ENCODE results near the gene ODF4. TPM values are rescaled to one million over a fixed set of nuclear protein-coding genes. Genes with fewer than 3 reads are reported as not detected.

ODF4 gene
- total RNA-seq, 1 donor from 2014 or later, result not detected

GRCh38 chr17:8332688-8333087 lies 7.0 kb upstream of the ODF4 start:
- Histone ChIP-seq H3K36me3 (ENCODE audit: control insufficient read depth, insufficient read depth, low read length) (no peaks in the 10 kb centered on the region), H3K27me3 (ENCODE audit: control insufficient read depth, insufficient read depth, low read length) (peaks cover 3% of the 10 kb centered on the region), H3K4me3 (ENCODE audit: low read depth, low read length) (no peak overlapping the region)
- no peak for DNase-seq (ENCODE audit: low read depth)
- TF ChIP-seq, protein P1, sequence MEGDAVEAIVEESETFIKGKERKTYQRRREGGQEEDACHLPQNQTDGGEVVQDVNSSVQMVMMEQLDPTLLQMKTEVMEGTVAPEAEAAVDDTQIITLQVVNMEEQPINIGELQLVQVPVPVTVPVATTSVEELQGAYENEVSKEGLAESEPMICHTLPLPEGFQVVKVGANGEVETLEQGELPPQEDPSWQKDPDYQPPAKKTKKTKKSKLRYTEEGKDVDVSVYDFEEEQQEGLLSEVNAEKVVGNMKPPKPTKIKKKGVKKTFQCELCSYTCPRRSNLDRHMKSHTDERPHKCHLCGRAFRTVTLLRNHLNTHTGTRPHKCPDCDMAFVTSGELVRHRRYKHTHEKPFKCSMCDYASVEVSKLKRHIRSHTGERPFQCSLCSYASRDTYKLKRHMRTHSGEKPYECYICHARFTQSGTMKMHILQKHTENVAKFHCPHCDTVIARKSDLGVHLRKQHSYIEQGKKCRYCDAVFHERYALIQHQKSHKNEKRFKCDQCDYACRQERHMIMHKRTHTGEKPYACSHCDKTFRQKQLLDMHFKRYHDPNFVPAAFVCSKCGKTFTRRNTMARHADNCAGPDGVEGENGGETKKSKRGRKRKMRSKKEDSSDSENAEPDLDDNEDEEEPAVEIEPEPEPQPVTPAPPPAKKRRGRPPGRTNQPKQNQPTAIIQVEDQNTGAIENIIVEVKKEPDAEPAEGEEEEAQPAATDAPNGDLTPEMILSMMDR (IDR thresholded peaks at IDR 0.05; ENCODE audit: insufficient read depth, low read length, poor library complexity, severe bottlenecking), result no peak

GRCh38 chr17:8333281-8333680 lies 6.4 kb upstream of the ODF4 start:
- TF ChIP-seq, protein P1 (IDR thresholded peaks at IDR 0.05; ENCODE audit: insufficient read depth, low read length, poor library complexity, severe bottlenecking), result no peak
- no peak for DNase-seq (ENCODE audit: low read depth)
- no peaks in the 10 kb centered on the region for H3K36me3 ChIP-seq (ENCODE audit: control insufficient read depth, insufficient read depth, low read length)

DNA sequence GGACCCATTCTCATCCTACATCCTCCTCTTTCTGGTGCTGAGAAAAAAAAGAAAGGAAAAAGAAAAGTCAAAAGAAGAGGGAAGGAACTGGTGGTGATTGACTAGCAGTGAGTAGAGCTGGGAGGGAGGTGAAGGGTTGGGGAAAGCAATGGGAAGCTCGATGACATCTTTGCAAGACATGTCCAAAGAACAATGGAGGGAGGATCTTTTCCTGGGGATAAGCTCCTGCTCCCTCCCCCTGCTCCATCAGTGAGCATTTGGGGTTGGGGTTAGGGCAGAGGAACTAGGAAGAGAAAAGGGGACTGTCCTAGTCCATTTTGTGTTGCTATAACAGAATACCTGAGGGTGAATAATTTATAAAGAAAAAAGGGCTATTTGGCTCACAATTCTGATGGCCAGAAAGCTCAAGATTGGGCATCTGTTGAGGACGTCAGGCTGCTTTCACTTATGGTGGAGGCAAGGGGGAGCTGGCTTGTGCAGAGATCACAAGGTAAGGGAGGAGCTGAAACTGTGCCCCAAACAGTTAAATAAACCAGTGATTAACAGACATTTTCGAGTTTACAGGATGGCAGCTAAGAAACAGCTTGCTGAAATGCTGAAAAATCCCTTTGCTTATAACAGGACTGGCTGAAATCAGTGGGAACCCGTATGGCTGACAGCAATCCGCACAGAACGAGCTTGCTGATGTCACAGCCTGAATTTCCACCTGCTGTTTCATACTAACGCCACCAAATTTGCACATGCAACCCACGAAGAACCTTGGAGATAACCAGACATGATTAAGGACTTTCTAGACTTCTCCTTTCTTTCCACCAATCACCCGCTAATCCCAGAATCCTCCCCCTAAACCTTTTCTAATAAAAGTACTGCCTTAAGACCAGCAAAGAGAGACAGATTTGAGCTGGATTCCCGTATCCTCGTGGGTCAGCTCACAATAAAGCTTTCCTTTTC lies 1.6 kb upstream of the ODF4 start:
- no peaks in the 10 kb centered on the region for H3K27me3 ChIP-seq (ENCODE audit: control insufficient read depth, insufficient read depth, low read length)
- H3K4me3 ChIP-seq (ENCODE audit: low read depth, low read length), result no peak overlapping the region
- TF ChIP-seq, protein P1 (IDR thresholded peaks at IDR 0.05; ENCODE audit: insufficient read depth, low read length, poor library complexity, severe bottlenecking), result no peak
- DNase-seq (ENCODE audit: low read depth), result no peak
- H3K36me3 ChIP-seq (ENCODE audit: control insufficient read depth, insufficient read depth, low read length), result no peaks in the 10 kb centered on the region

More at GRCh38 chr17:8333281-8333680, 6.4 kb upstream of the ODF4 start:
- Histone ChIP-seq H3K4me3 (ENCODE audit: low read depth, low read length) (no peak overlapping the region), H3K27me3 (ENCODE audit: control insufficient read depth, insufficient read depth, low read length) (peaks cover 3% of the 10 kb centered on the region)

DNA sequence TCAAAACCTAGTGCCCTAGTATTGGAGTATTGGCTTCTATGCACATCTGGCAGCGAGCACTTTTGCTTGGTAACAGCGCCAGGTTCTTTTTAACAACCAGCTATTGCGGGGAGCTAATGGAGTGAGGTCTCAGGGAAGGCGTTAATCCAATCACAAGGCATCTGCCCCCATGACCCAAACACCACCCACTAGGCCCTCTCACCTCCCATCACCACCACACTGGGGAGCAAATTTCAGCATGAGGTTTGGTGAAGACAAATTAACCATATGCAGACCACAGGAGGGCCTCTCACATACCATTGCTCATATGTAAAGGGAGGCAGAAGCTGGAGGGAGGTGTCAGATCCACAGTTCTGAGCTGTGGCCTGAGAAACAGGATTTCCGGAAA lies 893 bp upstream of the ODF4 start:
- Histone ChIP-seq H3K36me3 (ENCODE audit: control insufficient read depth, insufficient read depth, low read length) (no peaks in the 10 kb centered on the region), H3K4me3 (ENCODE audit: low read depth, low read length) (no peak overlapping the region), H3K27me3 (ENCODE audit: control insufficient read depth, insufficient read depth, low read length) (no peaks in the 10 kb centered on the region)
- TF ChIP-seq, protein P1 (IDR thresholded peaks at IDR 0.05; ENCODE audit: insufficient read depth, low read length, poor library complexity, severe bottlenecking), result no peak
- DNase-seq (ENCODE audit: low read depth), result no peak

- no peak for DNase-seq (ENCODE audit: low read depth)
- TF ChIP-seq, protein P1 (IDR thresholded peaks at IDR 0.05; ENCODE audit: insufficient read depth, low read length, poor library complexity, severe bottlenecking), result no peak
These were observed 1.8 kb downstream of the ODF4 start for GRCh38 chr17:8341456-8341855.

More at GRCh38 chr17:8341456-8341855, 1.8 kb downstream of the ODF4 start:
- Histone ChIP-seq H3K4me3 (ENCODE audit: low read depth, low read length) (no peak overlapping the region), H3K36me3 (ENCODE audit: control insufficient read depth, insufficient read depth, low read length) (no peaks in the 10 kb centered on the region), H3K27me3 (ENCODE audit: control insufficient read depth, insufficient read depth, low read length) (peaks cover 11% of the 10 kb centered on the region)
